IPS-18c (cell line): ENCODE data around the gene GRK3.

Source experiments
- H3K4me3 ChIP-seq: 2 replicates; pipeline ENCODE4 v1.7.0; 2013; ENCODE audit warnings: low read depth, mild to moderate bottlenecking, low read length, moderate library complexity; ENCODE audit not compliant: insufficient read depth
- H3K9me3 ChIP-seq: one replicate; pipeline ENCODE4 v1.6.1; 2013; ENCODE audit warnings: mild to moderate bottlenecking, low read length, moderate library complexity; ENCODE audit not compliant: control insufficient read depth, insufficient read depth

GRK3 gene

DNA sequence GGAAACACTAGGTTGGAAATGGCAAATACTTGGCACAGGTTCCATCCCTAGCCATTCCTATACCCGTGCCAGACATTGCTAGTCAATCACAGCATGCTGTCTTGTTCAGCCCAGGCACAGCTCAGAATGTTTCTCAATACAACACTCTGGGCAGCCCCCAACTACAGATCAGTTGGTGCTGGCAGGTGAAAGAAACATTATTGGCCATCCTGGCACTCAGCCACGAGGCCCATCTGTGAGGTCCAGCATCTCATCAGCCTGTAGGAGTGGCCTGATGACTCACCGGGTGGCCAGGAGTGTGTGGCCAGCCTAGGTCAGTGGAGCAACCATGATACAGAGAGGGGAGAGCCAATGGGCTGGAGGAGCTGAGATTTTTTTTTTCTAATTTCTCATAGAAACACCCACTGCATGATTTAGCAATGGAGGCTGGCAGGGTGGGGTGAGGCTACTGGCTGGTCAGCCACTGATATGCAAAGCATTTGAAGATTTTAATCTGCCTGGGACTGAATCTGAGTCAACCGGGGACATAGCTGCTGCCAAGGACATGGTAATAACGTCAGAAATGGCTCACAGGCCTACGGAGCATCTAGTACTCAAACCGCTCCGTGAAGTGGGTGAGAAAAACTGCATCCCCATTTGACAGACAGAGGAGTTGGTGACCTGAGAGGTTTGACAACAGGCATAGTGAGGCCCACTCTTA, 182.9 kb downstream of the GRK3 start:
- Histone ChIP-seq H3K9me3 (no peaks in the 10 kb centered on the region), H3K4me3 (no peak overlapping the region)

DNA sequence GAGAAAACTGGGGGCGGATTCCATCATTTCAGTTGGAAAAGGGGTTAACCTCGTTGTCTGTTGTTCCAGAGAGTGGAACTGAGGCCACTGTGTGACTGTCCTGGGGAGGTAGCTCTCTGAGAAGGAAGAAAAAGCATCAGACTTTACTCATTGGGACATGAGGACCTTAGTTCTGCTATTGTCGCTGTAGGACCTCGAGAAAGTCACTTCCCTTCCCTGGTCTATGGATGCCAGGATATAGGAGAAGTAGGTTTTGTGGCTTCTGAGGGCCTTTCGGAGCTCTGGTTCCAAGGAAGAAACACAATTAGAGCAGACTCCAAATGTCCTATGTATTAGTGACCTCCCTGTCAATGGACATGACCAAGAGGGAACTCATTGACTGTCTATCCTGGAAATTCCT, 183.7 kb downstream of the GRK3 start:
- H3K9me3 ChIP-seq = no peaks in the 10 kb centered on the region
- H3K4me3 ChIP-seq = no peak overlapping the region

DNA sequence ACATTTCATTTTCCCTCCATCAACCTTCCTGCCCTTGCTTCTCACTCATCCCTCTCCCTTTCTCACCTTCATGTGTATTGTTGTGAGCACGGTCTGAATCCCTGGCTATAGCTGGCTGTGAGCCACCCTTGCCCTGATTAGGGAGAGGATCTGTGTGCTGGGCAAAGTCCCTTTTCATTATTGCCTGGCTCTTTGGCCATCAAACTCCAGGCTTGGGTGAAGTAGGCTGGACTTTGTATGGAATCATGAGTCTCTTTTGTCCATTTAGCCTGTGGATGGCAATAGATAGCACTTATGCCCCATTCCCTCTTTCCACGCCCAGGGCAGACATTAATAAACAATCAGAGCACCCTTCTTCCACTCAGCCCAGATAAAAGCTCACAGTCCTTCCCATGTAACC, 184.2 kb downstream of the GRK3 start:
- H3K9me3 ChIP-seq = no peaks in the 10 kb centered on the region
- H3K4me3 ChIP-seq = no peak overlapping the region

DNA sequence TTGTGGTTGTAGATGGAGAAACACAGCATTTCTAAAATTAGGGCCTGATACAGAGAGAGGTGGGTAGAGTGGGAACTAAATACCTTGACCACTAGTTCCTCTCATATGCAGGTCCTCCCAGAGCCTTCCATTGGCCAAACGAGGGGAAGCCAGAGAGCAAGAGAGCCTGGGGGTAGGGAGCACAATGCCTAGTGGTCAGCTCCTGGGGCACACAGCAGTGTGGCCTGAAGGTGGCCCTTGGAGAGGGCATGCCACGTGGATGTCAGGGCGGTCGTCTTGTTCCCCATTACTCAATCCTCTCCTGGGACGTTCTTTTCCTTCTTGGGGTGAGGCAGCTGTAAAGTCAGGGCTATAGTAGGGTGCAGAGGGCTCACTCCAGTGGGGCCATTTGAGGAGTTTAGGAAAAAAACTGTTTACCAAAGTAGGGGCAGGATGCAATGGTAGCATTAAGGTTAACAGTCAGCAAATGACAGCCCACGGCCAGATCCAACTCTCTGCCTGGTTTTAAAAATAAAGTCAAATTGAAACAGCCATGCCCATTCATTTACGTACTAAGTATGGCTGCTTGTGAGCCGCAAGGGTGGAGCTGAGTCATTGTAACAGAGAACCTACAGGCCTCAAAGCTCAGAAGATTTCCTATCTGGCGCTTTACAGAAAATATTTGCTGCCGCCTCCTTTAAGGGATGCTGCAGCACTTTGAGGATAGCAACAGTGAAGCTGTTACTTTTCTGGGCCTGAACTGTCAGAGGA, 185.1 kb downstream of the GRK3 start:
- Histone ChIP-seq H3K4me3 (no peak overlapping the region), H3K9me3 (no peaks in the 10 kb centered on the region)

DNA sequence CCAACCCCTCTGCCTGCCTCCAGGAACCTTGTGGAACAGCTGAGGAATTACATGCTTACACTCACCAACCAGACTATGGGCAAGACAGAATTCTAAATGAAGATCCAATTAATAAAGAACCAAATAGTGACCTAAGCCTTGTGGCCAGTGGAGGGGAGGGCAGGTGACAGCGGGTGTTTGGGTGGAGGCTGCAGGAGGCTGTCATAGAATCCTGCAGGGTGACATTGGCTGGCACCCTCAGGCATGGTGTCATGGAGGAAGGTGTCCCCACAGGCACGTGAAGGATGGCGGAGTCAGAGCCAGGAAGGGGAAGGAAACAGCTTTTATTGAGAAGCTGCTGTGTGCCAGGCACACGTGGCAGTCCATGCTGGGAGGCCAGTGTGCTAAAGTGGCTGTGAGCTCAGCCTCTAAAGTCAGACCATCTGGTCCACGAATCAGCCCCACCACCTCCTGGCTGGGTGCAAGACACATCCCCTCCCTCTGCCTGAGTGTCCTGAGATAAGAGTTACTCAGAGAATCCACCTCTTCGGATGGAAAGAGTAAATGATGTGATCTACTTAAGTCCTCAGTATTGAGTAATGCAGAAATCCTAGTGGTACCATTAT, 186.2 kb downstream of the GRK3 start:
- no peak overlapping the region for H3K4me3 ChIP-seq
- no peaks in the 10 kb centered on the region for H3K9me3 ChIP-seq

DNA sequence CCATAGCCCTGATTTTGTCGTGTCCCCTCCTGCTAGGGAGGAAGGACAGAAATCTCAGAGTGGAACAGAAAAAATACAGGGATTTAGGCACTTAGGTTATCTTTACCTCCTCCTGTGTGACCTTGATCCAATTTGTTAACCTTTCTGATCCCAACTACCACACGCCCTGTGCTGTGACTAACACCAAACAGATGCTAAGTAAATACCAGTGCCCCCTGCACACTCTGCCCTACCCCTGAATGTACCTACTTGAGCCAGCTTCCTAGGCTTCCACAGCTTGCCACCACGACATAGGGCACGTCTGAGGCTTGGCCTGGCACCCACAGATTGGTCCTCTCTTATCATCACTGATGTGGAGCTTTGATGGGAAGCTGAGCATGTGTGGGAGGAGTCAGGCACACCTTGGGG, 186.7 kb downstream of the GRK3 start:
- Histone ChIP-seq H3K9me3 (no peaks in the 10 kb centered on the region), H3K4me3 (no peak overlapping the region)

DNA sequence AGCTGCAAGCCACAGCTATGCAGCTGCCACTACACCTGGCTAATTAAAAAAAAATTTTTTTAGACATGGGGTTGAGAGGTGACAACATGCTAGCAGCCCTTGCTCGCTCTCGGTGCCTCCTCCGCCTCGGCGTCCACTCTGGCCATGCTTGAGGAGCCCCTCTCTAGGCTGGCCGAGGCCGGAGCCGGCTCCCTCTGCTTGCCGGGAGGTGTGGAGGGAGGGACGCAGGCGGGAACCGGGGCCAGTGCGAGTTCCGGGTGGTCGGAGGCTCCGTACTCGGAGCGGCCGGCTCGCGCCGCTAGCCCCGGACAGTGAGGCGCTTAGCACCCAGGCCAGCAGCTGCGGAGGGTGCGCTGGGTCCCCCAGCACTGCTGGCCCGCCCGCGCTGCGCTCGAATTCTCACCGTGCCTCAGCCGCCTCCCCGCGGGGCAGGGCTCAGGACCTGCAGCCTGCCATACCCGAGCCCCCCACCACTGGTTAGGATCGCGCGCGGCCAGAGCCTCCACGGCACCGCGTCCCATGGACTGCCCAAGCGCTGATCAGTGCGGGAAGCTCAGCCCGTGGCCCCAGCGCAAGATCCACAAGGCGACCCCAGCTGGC, 188.2 kb downstream of the GRK3 start:
- no peak overlapping the region for H3K4me3 ChIP-seq

DNA sequence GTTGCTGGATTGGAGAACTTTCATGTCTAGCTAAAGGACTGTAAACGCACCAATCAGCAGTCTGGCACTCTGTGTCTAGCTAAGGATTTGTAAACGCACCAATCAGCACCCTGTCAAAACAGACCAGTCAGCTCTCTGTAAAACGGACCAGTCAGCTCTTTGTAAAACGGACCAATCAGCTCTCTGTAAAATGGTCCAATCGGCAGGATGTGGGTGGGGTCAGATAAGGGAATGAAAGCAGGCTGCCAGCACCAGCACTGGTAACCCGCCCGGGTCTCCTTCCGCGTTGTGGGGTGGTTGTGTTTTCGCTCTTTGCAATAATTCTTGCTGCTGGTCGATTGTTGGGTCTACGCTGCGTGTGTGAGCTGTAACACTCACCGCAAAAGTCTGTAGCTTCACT, 188.8 kb downstream of the GRK3 start:
- H3K9me3 ChIP-seq = no peaks in the 10 kb centered on the region

More for the DNA sequence above, 188.2 kb downstream of the GRK3 start:
- no peaks in the 10 kb centered on the region for H3K9me3 ChIP-seq

DNA sequence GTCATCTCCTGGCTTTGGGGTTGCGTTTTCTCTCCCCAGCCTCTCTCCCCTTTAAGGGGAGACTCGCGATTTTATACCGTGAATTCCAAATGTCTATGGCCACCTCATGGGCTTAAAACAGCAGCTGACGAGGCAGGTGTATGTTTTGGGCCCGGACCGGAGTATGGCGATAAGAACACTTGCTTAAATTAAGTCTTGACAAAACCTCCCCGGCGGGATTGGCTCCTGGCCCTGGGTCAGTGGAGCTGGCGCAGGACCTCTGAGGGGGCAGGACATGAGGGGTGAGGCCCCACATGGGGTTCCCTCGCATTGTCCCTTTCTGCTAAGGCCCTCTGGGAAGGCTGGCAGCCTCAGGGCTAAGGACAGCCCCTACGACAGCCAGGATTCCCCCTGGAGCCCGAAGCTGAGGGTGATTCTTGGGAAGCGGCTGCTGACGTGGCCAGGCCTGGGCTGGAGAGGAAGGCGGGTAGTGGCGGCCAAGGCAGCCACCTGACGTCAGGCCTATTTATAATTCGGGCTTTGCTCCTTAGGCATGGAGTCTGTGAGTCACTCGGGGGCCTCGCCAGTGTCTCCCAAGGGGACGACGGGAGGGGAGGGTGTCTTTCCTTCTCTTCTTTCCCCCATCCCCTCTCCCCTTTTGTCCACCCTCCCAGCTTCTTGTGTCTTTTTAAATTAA, 190.2 kb downstream of the GRK3 start:
- no peaks in the 10 kb centered on the region for H3K9me3 ChIP-seq
- H3K4me3 ChIP-seq = no peak overlapping the region

More for the DNA sequence above, 188.8 kb downstream of the GRK3 start:
- no peak overlapping the region for H3K4me3 ChIP-seq

DNA sequence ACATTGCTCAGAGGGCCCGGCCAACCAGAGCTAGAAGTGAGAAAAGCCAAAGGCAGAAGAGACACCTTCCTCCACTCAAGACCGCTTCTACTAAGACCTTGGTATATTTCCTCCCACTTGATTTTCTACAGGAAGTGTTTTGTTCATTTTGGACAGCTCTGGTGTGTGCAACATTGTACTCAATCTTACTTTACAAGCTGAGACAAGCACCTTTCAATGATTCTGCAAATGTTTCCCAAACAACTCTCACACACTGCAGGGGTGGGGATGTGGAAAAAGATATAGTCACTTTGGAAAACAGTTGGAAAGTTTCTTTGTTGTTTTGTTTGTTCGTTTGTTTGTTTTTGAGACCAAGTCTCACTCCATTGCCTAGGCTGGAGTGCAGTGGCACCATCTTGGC, 193.2 kb downstream of the GRK3 start:
- no peaks in the 10 kb centered on the region for H3K9me3 ChIP-seq
- H3K4me3 ChIP-seq = no peak overlapping the region

DNA sequence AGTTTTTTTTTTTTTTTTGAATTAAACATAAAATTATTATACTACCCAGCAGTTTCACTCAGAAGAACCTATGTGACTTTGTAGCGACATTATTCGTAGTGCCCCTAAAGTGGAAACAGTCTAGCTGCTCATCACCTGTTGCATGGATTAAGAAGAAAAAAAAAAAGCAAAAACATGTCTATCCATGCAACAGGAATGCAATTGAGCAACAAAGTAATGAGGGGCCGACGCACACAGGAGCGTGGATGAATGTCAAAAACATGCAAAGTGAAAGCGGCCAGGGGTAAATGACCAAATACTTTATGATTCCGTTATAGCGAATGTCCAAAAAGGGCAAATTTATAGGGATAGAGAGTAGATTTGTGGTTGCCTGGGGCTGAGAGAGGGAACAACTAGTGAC, 193.8 kb downstream of the GRK3 start:
- no peaks in the 10 kb centered on the region for H3K9me3 ChIP-seq
- H3K4me3 ChIP-seq = no peak overlapping the region

DNA sequence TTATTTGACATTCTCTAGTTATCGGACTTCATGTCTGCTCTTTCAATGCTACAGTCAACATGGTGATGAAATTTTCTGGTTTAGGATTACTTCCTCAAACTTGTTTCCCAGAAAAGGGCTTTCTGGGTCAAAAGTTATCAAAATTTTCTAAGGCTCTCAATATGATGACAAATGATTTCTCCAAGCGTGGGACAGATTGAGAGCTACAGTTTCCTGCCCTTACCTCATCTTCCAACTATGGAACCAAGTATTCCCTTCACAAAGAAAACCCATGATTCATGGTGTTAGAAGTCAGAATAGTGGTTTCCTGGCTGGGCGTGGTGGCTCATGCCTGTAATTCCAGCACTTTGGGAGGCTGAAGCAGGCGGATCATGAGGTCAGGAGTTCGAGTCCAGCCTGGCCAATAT, 195.4 kb downstream of the GRK3 start:
- no peak overlapping the region for H3K4me3 ChIP-seq
- H3K9me3 ChIP-seq = no peaks in the 10 kb centered on the region

DNA sequence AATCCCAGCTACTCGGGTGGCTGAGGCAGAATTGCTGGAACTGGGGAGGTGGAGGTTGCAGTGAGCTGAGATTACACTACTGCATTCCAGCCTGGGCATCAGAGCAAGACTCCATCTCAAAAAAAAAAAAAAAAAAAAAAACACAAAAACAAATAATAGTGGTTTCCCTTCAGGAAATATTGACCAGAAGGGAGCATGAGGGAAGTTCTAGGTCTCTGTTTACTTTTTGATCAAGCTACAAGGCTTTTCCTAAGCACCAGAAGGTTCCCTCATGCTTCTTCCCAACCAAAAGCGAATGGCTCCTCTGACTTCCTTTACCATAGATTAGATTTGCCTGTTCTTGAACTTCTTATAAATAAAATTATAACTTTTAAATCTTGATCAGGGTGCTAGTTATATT, 195.8 kb downstream of the GRK3 start:
- Histone ChIP-seq H3K9me3 (no peaks in the 10 kb centered on the region), H3K4me3 (no peak overlapping the region)

DNA sequence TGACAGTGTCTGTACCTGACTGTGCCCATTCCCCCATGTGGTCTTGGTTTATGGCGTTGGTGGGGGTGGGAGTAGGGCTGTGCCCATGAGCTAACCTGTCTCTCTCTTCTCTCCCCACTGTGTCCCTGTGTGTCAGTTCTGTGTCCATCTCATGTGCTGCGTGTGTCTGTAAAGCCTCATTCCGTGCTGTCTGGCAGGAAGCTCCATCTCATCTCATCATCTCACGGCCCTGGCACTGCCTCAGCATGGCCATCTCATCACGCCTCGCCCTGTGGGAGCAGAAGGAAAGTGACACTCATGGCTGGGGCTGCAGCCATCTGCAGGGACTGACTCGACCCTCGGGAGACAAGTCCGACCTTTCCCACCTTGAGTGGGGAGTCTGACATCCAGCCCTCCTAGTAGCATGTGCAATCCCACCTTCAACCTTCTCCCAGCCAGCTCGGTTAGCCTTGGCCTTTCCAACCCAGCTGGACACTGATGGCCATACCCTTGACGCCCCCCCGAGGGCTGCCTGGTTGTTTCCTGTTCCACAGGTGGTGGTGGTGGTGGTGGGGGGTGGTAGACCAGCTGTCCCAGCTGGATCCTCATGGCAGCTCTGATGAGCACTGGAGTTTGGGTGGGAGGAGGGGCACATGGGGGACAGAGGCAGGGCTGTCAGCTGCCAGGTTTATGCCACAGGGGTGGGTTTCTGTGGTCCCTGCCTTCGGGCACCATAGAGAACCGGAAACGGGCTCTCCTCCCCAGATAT, 196.5 kb downstream of the GRK3 start:
- no peaks in the 10 kb centered on the region for H3K9me3 ChIP-seq

DNA sequence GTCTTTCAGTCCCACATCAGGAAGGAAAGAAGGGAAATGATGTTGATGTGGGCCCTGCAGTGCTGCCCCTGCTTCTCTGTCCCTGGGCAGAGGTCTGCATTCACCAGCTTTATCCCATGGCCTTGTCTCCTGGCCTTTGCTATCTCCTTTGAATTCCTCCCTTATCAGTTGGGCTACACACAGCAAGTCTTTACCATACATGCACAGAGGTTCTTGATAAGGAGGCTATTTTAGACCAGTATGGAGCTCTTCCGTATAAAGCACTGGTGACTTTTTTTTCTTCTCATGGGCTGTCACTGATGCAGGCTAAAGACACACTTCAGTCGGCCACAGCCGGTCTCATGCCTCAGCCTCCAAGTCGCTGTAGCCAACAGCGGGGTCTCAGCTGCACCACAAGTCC, 197.7 kb downstream of the GRK3 start:
- H3K4me3 ChIP-seq = no peak overlapping the region
- no peaks in the 10 kb centered on the region for H3K9me3 ChIP-seq

More for the DNA sequence above, 196.5 kb downstream of the GRK3 start:
- H3K4me3 ChIP-seq = no peak overlapping the region

DNA sequence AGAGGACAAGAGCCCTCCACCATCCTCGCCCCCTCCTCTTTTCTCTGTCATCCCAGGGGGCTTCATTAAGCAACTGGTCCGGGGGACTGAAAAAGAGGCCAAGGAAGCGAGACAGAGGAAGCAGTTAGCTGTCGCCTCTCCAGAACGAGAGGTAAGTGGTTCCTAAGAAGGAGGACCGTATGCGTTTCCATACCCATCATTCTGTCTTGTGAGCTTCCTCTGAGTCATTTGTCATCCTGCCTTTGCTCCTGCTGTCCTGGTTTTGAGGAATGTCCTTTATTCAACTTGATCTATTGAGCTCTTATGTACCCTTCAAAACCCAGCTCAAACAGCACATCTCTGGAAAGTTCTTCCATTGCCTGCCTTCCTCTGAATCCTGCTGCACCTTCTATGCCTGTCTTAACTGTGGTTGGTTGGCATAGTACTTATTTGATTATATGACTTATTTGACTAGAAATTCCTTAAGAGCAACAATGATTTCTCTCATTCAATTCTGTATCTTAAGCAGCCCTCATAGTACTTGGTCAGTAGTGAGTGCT, 198.8 kb downstream of the GRK3 start:
- Histone ChIP-seq H3K4me3 (no peak overlapping the region), H3K9me3 (no peaks in the 10 kb centered on the region)
